ENCODE data around the gene COL11A1. TPM values are rescaled to one million over a fixed set of nuclear protein-coding genes. Genes with fewer than 3 reads are reported as not detected.

The COL11A1 gene
- total and polyA plus RNA-seq, 2 experiments from 2014 or later: 12.3 to 12.5 TPM

DNA sequence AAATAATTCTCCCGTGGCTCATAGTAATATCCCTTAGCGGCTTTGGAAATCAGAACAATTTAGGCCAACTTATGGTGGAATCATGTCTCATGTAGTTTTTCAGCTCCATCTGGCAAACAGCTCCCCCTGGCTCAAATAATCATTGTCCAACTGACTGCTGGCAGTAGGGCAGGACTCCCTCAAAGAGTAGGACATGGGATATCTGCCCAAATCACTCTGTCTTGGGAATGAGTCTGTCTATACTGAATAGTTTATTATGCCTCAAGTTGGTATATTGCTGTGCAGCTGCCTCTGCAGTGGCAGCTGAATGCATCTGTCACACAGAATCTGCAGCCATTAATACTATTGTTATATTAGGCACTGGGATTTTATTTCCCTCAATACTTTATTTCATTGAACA lies 255.7 kb downstream of the COL11A1 start:
- H3K4me2 ChIP-seq: no peak overlapping the region
- no peaks in the 10 kb centered on the region for H3K79me2 ChIP-seq (replicated peaks; ENCODE audit: insufficient read depth)
- H3K4me3 ChIP-seq: no peak overlapping the region
- H3K36me3 ChIP-seq (ENCODE audit: insufficient read depth): no peaks in the 10 kb centered on the region
- Mint-ChIP-seq H3K27ac (no peak overlapping the region), H3K27me3 (ENCODE audit: insufficient read depth, low read depth, poor library complexity) (peaks cover 3% of the 10 kb centered on the region), H3K9me3 (peaks cover 29% of the 10 kb centered on the region), H3K36me3 (ENCODE audit: low read depth) (peaks cover 23% of the 10 kb centered on the region; the same call in 2 of the 3 replicates), H3K4me3 (no peak overlapping the region), H3K4me1 (peaks cover 4% of the 10 kb centered on the region; the same call in 1 of the 3 replicates)
- no peaks in the 10 kb centered on the region for H3K27me3 ChIP-seq (ENCODE audit: insufficient read depth)
- H4K20me1 ChIP-seq (replicated peaks; ENCODE audit: insufficient read depth): no peaks in the 10 kb centered on the region
- no peaks in the 10 kb centered on the region for H3F3A ChIP-seq (replicated peaks; ENCODE audit: low read depth)
- no peak for DNase-seq (ENCODE audit: low spot score)
- H2AFZ ChIP-seq: no peak overlapping the region; the same call in 1 of the 2 replicates
- H3K4me1 ChIP-seq (ENCODE audit: insufficient read depth): no peaks in the 10 kb centered on the region
- TF ChIP-seq JUNB (IDR thresholded peaks at IDR 0.05; ENCODE audit: unreplicated experiment): no peak
- TF ChIP-seq, protein P1, sequence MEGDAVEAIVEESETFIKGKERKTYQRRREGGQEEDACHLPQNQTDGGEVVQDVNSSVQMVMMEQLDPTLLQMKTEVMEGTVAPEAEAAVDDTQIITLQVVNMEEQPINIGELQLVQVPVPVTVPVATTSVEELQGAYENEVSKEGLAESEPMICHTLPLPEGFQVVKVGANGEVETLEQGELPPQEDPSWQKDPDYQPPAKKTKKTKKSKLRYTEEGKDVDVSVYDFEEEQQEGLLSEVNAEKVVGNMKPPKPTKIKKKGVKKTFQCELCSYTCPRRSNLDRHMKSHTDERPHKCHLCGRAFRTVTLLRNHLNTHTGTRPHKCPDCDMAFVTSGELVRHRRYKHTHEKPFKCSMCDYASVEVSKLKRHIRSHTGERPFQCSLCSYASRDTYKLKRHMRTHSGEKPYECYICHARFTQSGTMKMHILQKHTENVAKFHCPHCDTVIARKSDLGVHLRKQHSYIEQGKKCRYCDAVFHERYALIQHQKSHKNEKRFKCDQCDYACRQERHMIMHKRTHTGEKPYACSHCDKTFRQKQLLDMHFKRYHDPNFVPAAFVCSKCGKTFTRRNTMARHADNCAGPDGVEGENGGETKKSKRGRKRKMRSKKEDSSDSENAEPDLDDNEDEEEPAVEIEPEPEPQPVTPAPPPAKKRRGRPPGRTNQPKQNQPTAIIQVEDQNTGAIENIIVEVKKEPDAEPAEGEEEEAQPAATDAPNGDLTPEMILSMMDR (conservative IDR thresholded peaks at IDR 0.05; ENCODE audit: low read depth in 2 of 2): peak in 1 of 2 experiments; percentile 38; a peak in 2 of 4 replicates
- no peak overlapping the region for H3K27ac ChIP-seq (ENCODE audit: low read depth)
- H3K9me2 ChIP-seq (ENCODE audit: insufficient read depth): no peaks in the 10 kb centered on the region
- no peak for ATAC-seq

DNA sequence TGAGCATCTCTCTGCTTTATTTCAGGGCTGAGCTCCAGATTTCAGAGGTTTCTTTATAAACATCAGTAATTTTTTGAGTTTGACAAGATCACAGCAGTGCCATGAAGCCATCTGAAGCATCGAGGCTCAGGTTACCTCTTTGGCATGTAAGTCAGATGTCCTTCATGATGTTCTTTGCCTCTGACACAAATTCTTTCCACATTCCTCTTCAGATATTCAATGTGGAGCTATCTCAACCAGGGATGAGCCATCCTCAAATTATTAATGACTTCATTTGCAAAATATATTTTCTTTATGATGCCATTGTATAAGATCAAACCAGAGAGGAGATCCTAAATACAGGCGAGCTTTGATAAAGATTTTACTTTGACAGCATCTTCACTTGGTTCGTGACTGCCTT lies 256.7 kb downstream of the COL11A1 start:
- Histone ChIP-seq H3K4me2 (no peak overlapping the region), H3K27ac (ENCODE audit: low read depth) (no peak overlapping the region), H3K4me1 (ENCODE audit: insufficient read depth) (no peaks in the 10 kb centered on the region), H3K36me3 (ENCODE audit: insufficient read depth) (no peaks in the 10 kb centered on the region), H3K9me2 (ENCODE audit: insufficient read depth) (no peaks in the 10 kb centered on the region), H4K20me1 (replicated peaks; ENCODE audit: insufficient read depth) (no peaks in the 10 kb centered on the region), H3K79me2 (replicated peaks; ENCODE audit: insufficient read depth) (no peaks in the 10 kb centered on the region), H3K27me3 (ENCODE audit: insufficient read depth) (no peaks in the 10 kb centered on the region), H2AFZ (no peak overlapping the region), H3K4me3 (no peak overlapping the region), H3F3A (replicated peaks; ENCODE audit: low read depth) (no peaks in the 10 kb centered on the region)
- TF ChIP-seq EZH2 (IDR thresholded peaks at IDR 0.05; ENCODE audit: low read depth, unreplicated experiment): no peak
- TF ChIP-seq, protein P1 (conservative IDR thresholded peaks at IDR 0.05; ENCODE audit: low read depth in 2 of 2): no peak
- TF ChIP-seq, protein P2, sequence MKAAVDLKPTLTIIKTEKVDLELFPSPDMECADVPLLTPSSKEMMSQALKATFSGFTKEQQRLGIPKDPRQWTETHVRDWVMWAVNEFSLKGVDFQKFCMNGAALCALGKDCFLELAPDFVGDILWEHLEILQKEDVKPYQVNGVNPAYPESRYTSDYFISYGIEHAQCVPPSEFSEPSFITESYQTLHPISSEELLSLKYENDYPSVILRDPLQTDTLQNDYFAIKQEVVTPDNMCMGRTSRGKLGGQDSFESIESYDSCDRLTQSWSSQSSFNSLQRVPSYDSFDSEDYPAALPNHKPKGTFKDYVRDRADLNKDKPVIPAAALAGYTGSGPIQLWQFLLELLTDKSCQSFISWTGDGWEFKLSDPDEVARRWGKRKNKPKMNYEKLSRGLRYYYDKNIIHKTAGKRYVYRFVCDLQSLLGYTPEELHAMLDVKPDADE (IDR thresholded peaks at IDR 0.05): no peak
- ATAC-seq (no peak), DNase-seq (ENCODE audit: low spot score) (no peak)
- Mint-ChIP-seq H3K4me1 (peaks cover 4% of the 10 kb centered on the region; the same call in 1 of the 3 replicates), H3K9me3 (peaks cover 25% of the 10 kb centered on the region), H3K27ac (no peak overlapping the region), H3K36me3 (ENCODE audit: low read depth) (peaks cover 19% of the 10 kb centered on the region; the same call in 2 of the 3 replicates), H3K4me3 (no peak overlapping the region), H3K27me3 (ENCODE audit: insufficient read depth, low read depth, poor library complexity) (peaks cover 3% of the 10 kb centered on the region)

All from GM23338 (cell line).